KMS-11 (cell line): ENCODE measurements around the gene KRTAP6-1.

Experiments
- H2AFZ ChIP-seq: fragments of 200-600 bp; sonication (generic); 2 replicates; pipeline ENCODE4 v1.6.1; 2016; ENCODE audit warnings: antibody characterized with exemption, mixed run types, low read depth
- H3K27ac ChIP-seq: fragments of 200-600 bp; sonication (generic); 2 replicates; pipeline ENCODE4 v1.6.1; 2016; ENCODE audit warnings: mild to moderate bottlenecking, mixed run types
- H3K27me3 ChIP-seq: fragments of 200-600 bp; sonication (generic); 2 replicates; pipeline ENCODE4 v1.6.1; 2017; ENCODE audit warnings: mild to moderate bottlenecking, low read depth, mixed run types, moderate library complexity; ENCODE audit not compliant: insufficient read depth
- H3K36me3 ChIP-seq: fragments of 200-600 bp; sonication (generic); 2 replicates; pipeline ENCODE4 v1.6.1; 2017; ENCODE audit warnings: mild to moderate bottlenecking, mixed run types; ENCODE audit not compliant: insufficient read depth
- H3K4me1 ChIP-seq: fragments of 200-600 bp; sonication (generic); 2 replicates; pipeline ENCODE4 v1.6.1; 2016; ENCODE audit warnings: mild to moderate bottlenecking, low read depth, mixed run types; ENCODE audit not compliant: poor library complexity, severe bottlenecking
- H3K4me2 ChIP-seq: fragments of 200-600 bp; sonication (generic); 2 replicates; pipeline ENCODE4 v1.7.0; 2016; ENCODE audit warnings: mild to moderate bottlenecking, mixed run types
- H3K4me3 ChIP-seq: fragments of 200-600 bp; sonication (generic); IDR thresholded peaks from 2 replicates; pipeline ENCODE4 v1.6.1; 2017; ENCODE audit warnings: low read depth, low read length, mixed read lengths; ENCODE audit not compliant: insufficient read depth
- H3K79me2 ChIP-seq: fragments of 200-600 bp; sonication (generic); 2 replicates; pipeline ENCODE4 v1.6.1; 2016; ENCODE audit warnings: low read depth, mixed run types; ENCODE audit not compliant: insufficient read depth
- H3K9ac ChIP-seq: fragments of 200-600 bp; sonication (generic); 2 replicates; pipeline ENCODE4 v1.6.1; 2016; ENCODE audit warnings: mild to moderate bottlenecking, mixed run types
- H4K20me1 ChIP-seq: fragments of 200-600 bp; sonication (generic); 2 replicates; pipeline ENCODE4 v1.6.1; 2016; ENCODE audit warnings: mild to moderate bottlenecking, mixed run types; ENCODE audit not compliant: insufficient read depth
- TF ChIP-seq, protein P1 (sequence below): fragments of 200-600 bp; sonication (generic); conservative IDR thresholded peaks from 2 replicates; pipeline ENCODE4 v1.6.1; 2017; ENCODE audit warnings: low read depth, mild to moderate bottlenecking, antibody characterized with exemption, low read length, moderate library complexity, mixed read lengths

Gene KRTAP6-1

DNA sequence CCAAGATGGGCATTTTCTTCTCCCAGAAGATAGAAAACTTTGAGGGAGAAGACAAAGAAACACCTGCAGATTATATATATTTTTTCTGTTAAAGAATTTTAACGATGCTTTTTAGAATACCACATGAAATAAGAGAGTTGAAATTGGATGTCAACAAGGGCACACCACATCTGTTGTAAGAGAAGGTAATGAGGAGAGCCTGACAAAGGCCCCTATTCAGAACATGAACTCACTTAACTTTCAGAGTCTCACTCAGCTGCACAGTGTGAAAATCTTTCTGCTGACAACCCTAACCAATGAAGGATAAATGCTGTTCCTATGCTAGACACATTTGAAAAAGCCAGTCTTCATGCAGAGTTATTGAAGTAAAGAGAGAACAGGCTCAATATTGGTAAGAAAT is 30.9 kb downstream of the KRTAP6-1 start:
- no peak overlapping the region for H3K4me3 ChIP-seq
- H3K4me2 ChIP-seq: no peak overlapping the region
- no peaks in the 10 kb centered on the region for H3K27me3 ChIP-seq
- no peaks in the 10 kb centered on the region for H3K4me1 ChIP-seq
- TF ChIP-seq, protein P1, sequence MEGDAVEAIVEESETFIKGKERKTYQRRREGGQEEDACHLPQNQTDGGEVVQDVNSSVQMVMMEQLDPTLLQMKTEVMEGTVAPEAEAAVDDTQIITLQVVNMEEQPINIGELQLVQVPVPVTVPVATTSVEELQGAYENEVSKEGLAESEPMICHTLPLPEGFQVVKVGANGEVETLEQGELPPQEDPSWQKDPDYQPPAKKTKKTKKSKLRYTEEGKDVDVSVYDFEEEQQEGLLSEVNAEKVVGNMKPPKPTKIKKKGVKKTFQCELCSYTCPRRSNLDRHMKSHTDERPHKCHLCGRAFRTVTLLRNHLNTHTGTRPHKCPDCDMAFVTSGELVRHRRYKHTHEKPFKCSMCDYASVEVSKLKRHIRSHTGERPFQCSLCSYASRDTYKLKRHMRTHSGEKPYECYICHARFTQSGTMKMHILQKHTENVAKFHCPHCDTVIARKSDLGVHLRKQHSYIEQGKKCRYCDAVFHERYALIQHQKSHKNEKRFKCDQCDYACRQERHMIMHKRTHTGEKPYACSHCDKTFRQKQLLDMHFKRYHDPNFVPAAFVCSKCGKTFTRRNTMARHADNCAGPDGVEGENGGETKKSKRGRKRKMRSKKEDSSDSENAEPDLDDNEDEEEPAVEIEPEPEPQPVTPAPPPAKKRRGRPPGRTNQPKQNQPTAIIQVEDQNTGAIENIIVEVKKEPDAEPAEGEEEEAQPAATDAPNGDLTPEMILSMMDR: no peak
- H3K36me3 ChIP-seq: no peaks in the 10 kb centered on the region
- H3K79me2 ChIP-seq: no peaks in the 10 kb centered on the region
- no peak overlapping the region for H3K27ac ChIP-seq
- no peak overlapping the region for H2AFZ ChIP-seq
- H4K20me1 ChIP-seq: no peaks in the 10 kb centered on the region
- H3K9ac ChIP-seq: no peak overlapping the region

DNA sequence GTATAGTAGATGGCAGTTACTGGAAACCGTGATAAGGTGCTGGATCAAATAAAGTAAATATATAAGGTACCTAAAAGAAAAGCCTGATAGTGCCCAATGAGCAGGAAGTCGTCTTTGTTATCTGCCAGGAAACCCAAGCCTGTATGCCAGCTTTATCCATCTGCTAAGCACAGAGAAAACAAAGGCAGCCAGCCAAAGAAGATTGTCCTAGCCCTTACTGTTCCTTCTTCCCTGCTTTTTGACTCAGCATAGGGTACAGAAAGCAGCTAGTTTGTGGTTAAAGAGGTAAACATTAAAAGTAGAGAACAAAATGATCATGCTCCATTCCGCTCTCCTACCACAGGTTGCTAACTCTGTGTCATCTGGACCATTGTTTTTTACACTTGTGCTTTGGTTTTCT is 33.6 kb downstream of the KRTAP6-1 start:
- H4K20me1 ChIP-seq: no peaks in the 10 kb centered on the region
- no peaks in the 10 kb centered on the region for H3K27me3 ChIP-seq
- H2AFZ ChIP-seq: no peak overlapping the region
- no peak overlapping the region for H3K27ac ChIP-seq
- H3K4me1 ChIP-seq: no peaks in the 10 kb centered on the region
- no peak overlapping the region for H3K9ac ChIP-seq
- H3K79me2 ChIP-seq: no peaks in the 10 kb centered on the region
- no peaks in the 10 kb centered on the region for H3K36me3 ChIP-seq
- H3K4me2 ChIP-seq: no peak overlapping the region
- H3K4me3 ChIP-seq: no peak overlapping the region
- TF ChIP-seq, protein P1: no peak

DNA sequence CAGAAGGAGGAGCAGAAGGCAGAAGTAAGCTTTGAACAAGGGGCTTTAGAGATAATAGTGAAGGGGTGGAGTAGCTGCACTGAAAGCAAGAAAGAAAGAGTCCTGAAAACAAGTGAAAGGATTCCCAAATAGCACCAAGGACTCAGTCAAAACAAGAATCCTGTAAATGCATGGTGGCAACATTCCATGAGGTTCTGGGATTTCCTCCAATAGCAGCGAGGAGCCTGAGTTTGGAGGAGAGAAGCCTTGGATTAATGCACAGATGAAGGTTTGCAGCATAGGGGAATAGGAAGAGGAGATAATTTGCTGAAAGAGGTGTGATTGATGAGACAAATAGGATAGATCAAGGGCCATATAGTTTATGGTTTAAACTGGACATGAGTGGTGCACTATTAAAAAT is 34.4 kb downstream of the KRTAP6-1 start:
- TF ChIP-seq, protein P1: no peak
- Histone ChIP-seq H3K4me3 (no peak overlapping the region), H3K4me1 (no peaks in the 10 kb centered on the region), H2AFZ (no peak overlapping the region), H3K9ac (no peak overlapping the region), H3K79me2 (no peaks in the 10 kb centered on the region), H3K27ac (no peak overlapping the region), H3K27me3 (no peaks in the 10 kb centered on the region), H4K20me1 (no peaks in the 10 kb centered on the region), H3K36me3 (no peaks in the 10 kb centered on the region), H3K4me2 (no peak overlapping the region)

DNA sequence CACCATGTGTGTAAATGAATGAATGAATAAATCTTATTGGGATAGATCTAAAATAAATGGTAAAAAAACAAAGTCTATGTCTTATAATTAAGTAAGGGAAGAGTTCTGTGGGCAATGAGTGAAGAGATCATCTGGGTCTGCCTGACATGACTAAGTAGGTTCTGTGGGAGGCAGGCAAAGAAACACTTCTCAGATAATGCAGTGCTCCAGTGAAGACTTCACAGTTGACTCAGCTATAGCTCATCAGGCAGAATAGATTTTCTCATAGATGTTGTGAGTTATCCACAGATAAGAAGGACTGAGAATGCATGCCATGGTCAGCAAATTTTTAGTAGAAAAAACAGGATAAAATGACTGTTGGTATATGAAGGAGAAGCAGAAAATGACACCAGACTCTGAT is 36.0 kb downstream of the KRTAP6-1 start:
- Histone ChIP-seq H2AFZ (no peak overlapping the region; the same call in 1 of the 2 replicates), H3K79me2 (no peaks in the 10 kb centered on the region), H4K20me1 (no peaks in the 10 kb centered on the region), H3K27me3 (no peaks in the 10 kb centered on the region), H3K4me1 (no peaks in the 10 kb centered on the region), H3K36me3 (no peaks in the 10 kb centered on the region), H3K4me2 (no peak overlapping the region), H3K9ac (no peak overlapping the region), H3K27ac (no peak overlapping the region), H3K4me3 (no peak overlapping the region)
- TF ChIP-seq, protein P1: no peak
